Chondrocyte (in vitro differentiated cells): Measurements from ENCODE around the gene CGRRF1. TPM values are rescaled to one million over a fixed set of nuclear protein-coding genes. Genes with fewer than 3 reads are reported as not detected.

Experiments
- DNase-seq: peaks from one replicate; pipeline ENCODE4 v3.0.0; 2021; ENCODE audit warnings: mixed read lengths, low spot score
- H3K27ac Mint-ChIP-seq: one replicate; pipeline ENCODE4 v1.8.0; 2021; ENCODE audit warnings: mild to moderate bottlenecking, moderate library complexity, mixed read lengths; ENCODE audit not compliant: unreplicated experiment
- H3K27me3 Mint-ChIP-seq: 2 replicates; pipeline ENCODE4 v1.8.0; 2021; ENCODE audit warnings: low read depth, mixed read lengths
- H3K36me3 Mint-ChIP-seq: 2 replicates; pipeline ENCODE4 v1.8.0; 2021; ENCODE audit warnings: low read depth, mixed read lengths
- H3K4me1 Mint-ChIP-seq: 2 replicates; pipeline ENCODE4 v1.8.0; 2021; ENCODE audit warnings: low read depth, mild to moderate bottlenecking, mixed read lengths
- H3K4me3 Mint-ChIP-seq: one replicate; pipeline ENCODE4 v1.8.0; 2021; ENCODE audit warnings: mild to moderate bottlenecking, moderate library complexity, mixed read lengths; ENCODE audit not compliant: unreplicated experiment
- H3K9me3 Mint-ChIP-seq: 2 replicates; pipeline ENCODE4 v1.8.0; 2021; ENCODE audit warnings: low read depth, mixed read lengths
- CTCF ChIP-seq: fragments of 200-600 bp; sonication (generic); IDR thresholded peaks from 2 replicates; pipeline ENCODE4 v1.5.0; 2021; ENCODE audit warnings: antibody characterized with exemption, mild to moderate bottlenecking, moderate library complexity
- total RNA-seq: library from RNA; stranded (reverse); gene quantifications from 3 replicates; pipeline ENCODE4 v1.2.1, GENCODE V29; 2021

Gene CGRRF1
- total RNA-seq, 1 donor from 2014 or later: 17.6 TPM

- no peak overlapping the region for H3K4me3 Mint-ChIP-seq
- no peaks in the 10 kb centered on the region for H3K27me3 Mint-ChIP-seq
- H3K36me3 Mint-ChIP-seq: peaks cover 10% of the 10 kb centered on the region
- no peak for DNase-seq
- peaks cover 13% of the 10 kb centered on the region for H3K9me3 Mint-ChIP-seq
- TF ChIP-seq CTCF: no peak
- H3K27ac Mint-ChIP-seq: no peak overlapping the region
- H3K4me1 Mint-ChIP-seq: peaks cover 28% of the 10 kb centered on the region
Measured at GRCh38 chr14:54512393-54512792, 2.7 kb downstream of the CGRRF1 start.

- TF ChIP-seq CTCF: no peak
- no peak overlapping the region for H3K4me3 Mint-ChIP-seq
- peaks cover 13% of the 10 kb centered on the region for H3K9me3 Mint-ChIP-seq
Measured at GRCh38 chr14:54515670-54516069, 6.0 kb downstream of the CGRRF1 start.

GRCh38 chr14:54516709-54517108 is 7.0 kb downstream of the CGRRF1 start:
- Mint-ChIP-seq H3K36me3 (peaks cover 13% of the 10 kb centered on the region), H3K27me3 (no peaks in the 10 kb centered on the region), H3K4me1 (peaks cover 10% of the 10 kb centered on the region), H3K9me3 (peaks cover 13% of the 10 kb centered on the region), H3K27ac (no peak overlapping the region), H3K4me3 (no peak overlapping the region)
- no peak for TF ChIP-seq CTCF
- DNase-seq: no peak

More at GRCh38 chr14:54515670-54516069, 6.0 kb downstream of the CGRRF1 start:
- no peaks in the 10 kb centered on the region for H3K27me3 Mint-ChIP-seq
- H3K4me1 Mint-ChIP-seq: peaks cover 20% of the 10 kb centered on the region
- DNase-seq: no peak
- H3K27ac Mint-ChIP-seq: no peak overlapping the region
- peaks cover 13% of the 10 kb centered on the region for H3K36me3 Mint-ChIP-seq

GRCh38 chr14:54524410-54524809 is 14.7 kb downstream of the CGRRF1 start:
- Mint-ChIP-seq H3K36me3 (peaks cover 15% of the 10 kb centered on the region), H3K4me1 (peaks cover 3% of the 10 kb centered on the region), H3K4me3 (no peak overlapping the region), H3K27me3 (no peaks in the 10 kb centered on the region), H3K9me3 (no peaks in the 10 kb centered on the region), H3K27ac (no peak overlapping the region)
- no peak for DNase-seq
- TF ChIP-seq CTCF: no peak

GRCh38 chr14:54528973-54529372 is 19.3 kb downstream of the CGRRF1 start:
- DNase-seq: no peak
- Mint-ChIP-seq H3K36me3 (peaks cover 7% of the 10 kb centered on the region), H3K27me3 (no peaks in the 10 kb centered on the region), H3K27ac (no peak overlapping the region), H3K4me3 (no peak overlapping the region), H3K9me3 (no peaks in the 10 kb centered on the region), H3K4me1 (peaks cover 3% of the 10 kb centered on the region)
- no peak for TF ChIP-seq CTCF
